IgD-negative memory B cell (primary cell): ENCODE measurements around the gene LRRC72. TPM values are rescaled to one million over a fixed set of nuclear protein-coding genes. Genes with fewer than 3 reads are reported as not detected.
"Not testable (repeated sequence)": the region's sequence is repeated elsewhere in the genome, so short reads cannot be mapped to it uniquely, and the experiment has no call there.

Experiments used
- H3K27ac Mint-ChIP-seq, 3 donors: one replicate each; pipeline ENCODE4 v1.8.0; 2020 to 2022; ENCODE audit warnings: mild to moderate bottlenecking in 3 of 3, mixed read lengths in 3 of 3, moderate library complexity in 1 of 3
- H3K27me3 Mint-ChIP-seq: one replicate; pipeline ENCODE4 v1.8.0; 2021; ENCODE audit warnings: mixed read lengths
- H3K36me3 Mint-ChIP-seq: one replicate; pipeline ENCODE4 v1.8.0; 2020; ENCODE audit warnings: mild to moderate bottlenecking, mixed read lengths
- H3K4me1 Mint-ChIP-seq, 3 donors: one replicate each; pipeline ENCODE4 v1.8.0; 2020 to 2022; ENCODE audit warnings: mixed read lengths in 3 of 3, mild to moderate bottlenecking in 1 of 3
- H3K4me3 Mint-ChIP-seq, 4 donors: one replicate each; pipeline ENCODE4 v1.8.0; 2020 to 2022; ENCODE audit warnings: mild to moderate bottlenecking in 4 of 4, mixed read lengths in 4 of 4, moderate library complexity in 3 of 4
- H3K9me3 Mint-ChIP-seq, 3 donors: one replicate each; pipeline ENCODE4 v1.8.0; 2020 to 2021; ENCODE audit warnings: mixed read lengths in 3 of 3, mild to moderate bottlenecking in 1 of 3
- polyA plus RNA-seq: library from polyadenylated mRNA; unstranded; fragments of 300-500 nt; fragmentation: Illumina TruSeq; gene quantifications from one replicate; pipeline ENCODE4 v1.2.3, GENCODE V29; 2021

The LRRC72 gene
- polyA plus RNA-seq, 1 donor from 2014 or later: not detected

DNA sequence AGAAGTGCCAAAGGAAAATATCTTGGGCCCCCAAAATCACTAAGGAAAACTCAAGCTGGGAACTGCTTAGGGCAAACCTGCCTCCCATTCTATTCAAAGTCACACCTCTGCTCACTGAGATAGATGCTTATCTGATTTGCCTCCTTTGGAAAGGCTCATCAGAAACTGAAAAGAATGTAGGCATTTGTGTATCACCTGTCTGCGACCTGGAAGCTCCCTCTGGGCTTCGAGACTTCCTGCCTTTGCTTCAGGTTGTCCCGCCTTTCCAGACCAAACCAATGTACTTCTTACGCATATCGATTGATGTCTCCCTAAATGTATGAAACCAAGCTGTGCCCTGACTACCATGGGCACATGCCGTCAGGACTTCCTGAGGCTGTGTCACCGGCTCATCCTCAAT, 14.5 kb upstream of the LRRC72 start:
- peaks cover 0 to 5% (median 2%) of the 10 kb centered on the region in 3 donors for H3K9me3 Mint-ChIP-seq
- no peak overlapping the region for H3K4me3 Mint-ChIP-seq
- H3K27ac Mint-ChIP-seq: no peak overlapping the region
- no peaks in the 10 kb centered on the region for H3K27me3 Mint-ChIP-seq
- H3K36me3 Mint-ChIP-seq: no peaks in the 10 kb centered on the region
- H3K4me1 Mint-ChIP-seq: no peaks in the 10 kb centered on the region

DNA sequence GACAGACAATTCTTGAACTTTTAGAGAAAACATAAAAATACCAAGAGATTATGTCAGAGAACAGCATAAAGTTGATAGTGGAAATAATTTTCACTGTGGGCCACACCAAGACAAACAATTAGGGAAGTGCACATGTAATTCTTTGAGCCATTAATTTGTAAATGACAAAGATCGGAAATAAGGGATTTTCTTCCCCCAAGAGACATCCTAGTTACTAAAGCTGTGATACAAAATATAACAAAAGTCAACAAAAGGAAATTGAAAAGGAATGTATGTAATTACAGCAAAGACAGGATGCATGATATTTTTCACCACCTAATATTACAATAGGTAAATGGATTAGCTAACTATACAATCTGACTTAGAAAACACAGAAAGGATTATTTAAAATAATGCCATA, 12.4 kb upstream of the LRRC72 start:
- no peaks in the 10 kb centered on the region for H3K27me3 Mint-ChIP-seq
- no peaks in the 10 kb centered on the region for H3K36me3 Mint-ChIP-seq
- no peaks in the 10 kb centered on the region for H3K9me3 Mint-ChIP-seq
- H3K4me3 Mint-ChIP-seq: no peak overlapping the region
- no peak overlapping the region for H3K27ac Mint-ChIP-seq
- no peaks in the 10 kb centered on the region for H3K4me1 Mint-ChIP-seq

DNA sequence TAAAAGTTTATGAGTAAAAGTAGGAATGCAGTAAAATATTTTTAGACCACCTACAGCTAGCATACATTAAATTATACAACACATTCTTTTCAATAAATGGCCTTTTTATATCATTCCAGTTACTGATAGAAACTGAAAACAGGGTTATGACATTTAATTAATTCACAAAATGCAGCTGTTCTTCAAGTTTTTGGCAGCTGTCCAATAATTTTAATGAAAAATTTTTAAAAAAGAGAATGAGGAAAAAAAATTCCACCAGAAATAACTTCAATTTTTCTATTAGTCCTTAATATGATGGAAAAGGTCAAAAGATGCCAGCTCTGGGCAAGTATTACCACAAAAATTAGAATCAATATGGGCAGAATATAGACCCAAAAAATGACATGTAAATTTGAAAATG, 11.9 kb upstream of the LRRC72 start:
- Mint-ChIP-seq H3K27ac (no peak overlapping the region), H3K9me3 (no peaks in the 10 kb centered on the region), H3K4me3 (no peak overlapping the region), H3K36me3 (no peaks in the 10 kb centered on the region), H3K27me3 (no peaks in the 10 kb centered on the region), H3K4me1 (no peaks in the 10 kb centered on the region)

DNA sequence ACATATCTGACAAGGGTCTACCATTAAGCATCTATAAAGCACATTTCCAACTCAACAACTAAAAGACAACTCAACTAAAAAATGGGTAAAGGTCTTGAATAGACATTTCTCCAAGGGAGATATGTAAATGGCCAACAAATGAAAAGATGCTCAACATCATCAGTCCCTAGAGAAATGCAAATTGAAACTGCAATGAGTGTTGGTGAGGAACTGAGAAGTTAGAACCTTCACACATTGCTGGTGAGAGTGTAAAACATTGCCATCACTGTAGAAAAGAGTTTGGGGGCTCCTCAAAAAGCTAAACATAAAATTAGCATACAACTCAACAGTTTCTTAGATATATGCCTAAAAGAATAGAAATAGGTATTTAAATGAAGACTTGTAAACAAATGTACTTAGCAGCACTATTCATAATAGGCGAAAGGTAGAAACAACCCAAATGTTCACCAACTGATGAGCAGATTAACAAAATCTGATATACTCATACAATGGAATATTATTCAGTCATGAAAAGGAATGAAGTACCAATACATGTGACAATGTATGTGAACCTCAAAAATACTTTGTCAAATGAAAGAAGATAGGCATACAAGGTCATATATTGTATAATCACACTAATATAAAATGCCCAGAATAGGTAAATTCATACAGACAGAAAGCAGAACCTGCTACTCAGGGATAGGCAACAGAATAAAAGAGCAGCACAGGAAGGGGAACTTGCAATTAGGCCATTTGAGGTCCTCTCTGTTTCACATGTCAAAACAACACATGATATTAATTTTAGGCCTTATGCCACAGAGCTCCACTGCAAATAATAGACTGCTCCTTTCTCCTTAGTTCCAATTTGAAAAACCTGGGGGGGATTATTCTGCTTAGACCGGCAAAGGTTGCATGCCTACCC, 10.6 kb upstream of the LRRC72 start:
- Mint-ChIP-seq H3K9me3 (peaks cover 0 to 3% (median 0%) of the 10 kb centered on the region in 3 donors), H3K4me3 (no peak overlapping the region), H3K36me3 (no peaks in the 10 kb centered on the region), H3K27ac (no peak overlapping the region), H3K27me3 (peaks cover under 1% of the 10 kb centered on the region), H3K4me1 (no peaks in the 10 kb centered on the region)

DNA sequence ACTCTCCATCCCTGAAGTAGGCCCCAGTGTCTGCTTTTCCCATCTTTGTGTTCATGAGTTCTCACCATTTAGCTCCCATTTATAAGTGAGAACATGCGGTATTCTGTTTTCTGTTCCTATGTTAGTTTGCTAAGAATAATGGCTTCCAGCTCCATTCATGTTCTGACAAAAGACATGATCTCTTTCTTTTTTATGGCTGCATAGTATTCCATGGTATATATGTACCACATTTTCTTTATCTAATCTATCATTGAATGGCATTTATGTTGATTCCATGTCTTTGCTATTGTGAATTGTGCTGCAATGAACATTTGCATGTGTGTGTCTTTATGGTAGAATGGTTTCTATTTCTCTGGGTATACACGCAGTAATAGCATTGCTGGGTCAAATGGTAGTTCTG, 6.6 kb upstream of the LRRC72 start:
- not testable (repeated sequence) for H3K27me3 Mint-ChIP-seq, H3K27ac Mint-ChIP-seq

DNA sequence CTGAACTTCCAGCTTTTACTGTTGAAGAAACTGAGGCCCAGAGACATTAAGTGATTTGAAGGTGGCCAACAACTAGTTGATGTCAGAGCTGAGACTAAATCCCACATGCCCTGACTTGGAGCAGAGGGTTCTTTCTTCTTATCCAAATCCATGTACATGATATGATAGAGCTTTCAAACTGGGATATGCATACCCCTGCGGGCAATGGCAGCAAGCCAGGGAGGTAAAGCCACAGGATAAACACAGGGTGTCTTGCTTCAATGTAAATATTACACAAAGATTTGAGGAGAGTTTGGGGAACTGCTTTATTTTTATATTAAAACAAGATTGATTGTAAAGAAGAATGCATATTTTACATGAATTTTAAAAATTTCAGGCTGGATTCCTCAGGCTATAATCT, 2.3 kb upstream of the LRRC72 start:
- Mint-ChIP-seq H3K4me1 (no peaks in the 10 kb centered on the region), H3K4me3 (no peak overlapping the region), H3K27me3 (peaks cover 11% of the 10 kb centered on the region), H3K36me3 (no peaks in the 10 kb centered on the region), H3K27ac (no peak overlapping the region), H3K9me3 (peaks cover 0 to 3% (median 2%) of the 10 kb centered on the region in 3 donors)

More for the DNA sequence above, 6.6 kb upstream of the LRRC72 start:
- not testable (repeated sequence) for H3K9me3 Mint-ChIP-seq, H3K4me3 Mint-ChIP-seq, H3K4me1 Mint-ChIP-seq, H3K36me3 Mint-ChIP-seq

DNA sequence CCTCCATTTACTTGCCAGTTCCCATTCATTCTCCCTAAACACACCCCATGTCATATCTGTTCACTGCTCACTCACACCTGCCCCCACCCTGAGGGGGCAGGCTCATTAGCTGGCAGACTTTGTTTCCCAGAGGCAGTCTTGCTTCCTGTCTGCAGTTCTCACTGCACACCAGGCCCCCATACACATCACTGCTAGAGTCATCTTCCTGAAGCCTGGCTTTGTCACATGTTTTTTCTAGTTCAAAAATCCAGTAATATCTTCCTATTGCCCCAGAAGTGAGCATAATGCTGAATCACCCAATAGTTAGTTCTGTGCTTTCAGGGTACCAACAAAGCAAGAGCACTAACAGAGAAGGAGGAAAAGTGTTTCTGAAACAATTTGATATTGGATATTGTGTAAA, 1.9 kb downstream of the LRRC72 start:
- Mint-ChIP-seq H3K36me3 (no peaks in the 10 kb centered on the region), H3K4me1 (peaks cover 0 to 3% (median 0%) of the 10 kb centered on the region in 3 donors), H3K27ac (peak overlapping the region in 1 of 3 donors; percentile 44), H3K4me3 (no peak overlapping the region), H3K27me3 (peaks cover 5% of the 10 kb centered on the region), H3K9me3 (no peaks in the 10 kb centered on the region)

DNA sequence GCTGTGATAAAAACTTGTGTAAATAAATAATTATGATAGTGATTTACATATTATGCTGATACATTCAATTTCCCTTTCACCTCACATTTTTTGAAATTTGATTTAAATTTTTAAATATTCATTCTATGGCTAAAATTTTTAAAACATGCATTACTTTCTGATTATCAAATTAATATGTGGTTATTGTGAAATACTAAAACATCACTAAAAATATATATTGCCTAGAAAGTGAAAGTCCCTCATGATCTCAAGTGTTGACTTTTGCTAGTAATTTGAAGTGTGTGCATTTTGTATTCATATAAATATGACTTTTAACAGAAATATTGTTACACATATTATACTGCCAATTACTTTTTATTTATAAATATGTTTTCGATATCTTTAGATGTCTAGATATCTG, 3.1 kb downstream of the LRRC72 start:
- Mint-ChIP-seq H3K4me3 (no peak overlapping the region), H3K9me3 (no peaks in the 10 kb centered on the region), H3K4me1 (peaks cover 0 to 3% (median 0%) of the 10 kb centered on the region in 3 donors), H3K27me3 (peaks cover 4% of the 10 kb centered on the region), H3K36me3 (no peaks in the 10 kb centered on the region), H3K27ac (no peak overlapping the region)

DNA sequence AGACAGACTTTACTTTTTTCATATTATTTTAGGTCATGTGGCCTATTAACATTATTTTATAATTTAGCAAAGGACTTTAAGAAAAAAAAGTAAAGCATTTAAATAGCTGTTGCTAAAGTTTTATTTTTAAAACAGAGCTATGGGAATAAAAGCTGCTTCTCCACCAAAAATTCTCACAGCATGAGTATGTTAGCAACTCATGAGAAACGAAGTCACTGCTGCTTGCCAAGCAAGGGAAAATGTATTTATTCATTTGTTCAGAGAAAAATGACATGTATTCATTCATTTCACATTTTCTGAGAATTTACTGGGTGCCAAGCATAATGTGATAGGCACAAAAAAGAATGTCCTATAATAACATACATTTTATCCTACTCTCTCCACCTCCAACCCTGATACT, 5.1 kb downstream of the LRRC72 start:
- Mint-ChIP-seq H3K27me3 (no peaks in the 10 kb centered on the region), H3K4me3 (no peak overlapping the region), H3K9me3 (no peaks in the 10 kb centered on the region), H3K27ac (no peak overlapping the region), H3K4me1 (peaks cover 0 to 3% (median 0%) of the 10 kb centered on the region in 3 donors), H3K36me3 (no peaks in the 10 kb centered on the region)

DNA sequence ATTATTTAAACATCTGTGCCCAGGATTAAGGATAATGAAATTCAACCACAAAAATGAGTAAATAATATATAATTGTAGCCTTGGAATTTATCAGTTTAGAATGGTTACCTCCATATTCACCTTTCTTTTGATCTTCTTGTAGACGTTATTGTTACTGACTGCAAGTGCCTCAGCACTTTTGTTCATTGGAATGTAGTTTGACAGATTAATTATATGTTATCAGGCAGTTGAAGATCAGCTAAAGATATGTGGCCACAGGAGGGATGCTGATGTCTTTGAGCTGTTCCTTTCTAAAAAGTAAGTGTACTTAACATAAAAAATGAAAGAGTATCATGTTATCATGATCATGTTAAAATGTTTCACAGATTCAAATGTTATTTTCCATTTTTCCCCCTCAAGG, 5.6 kb downstream of the LRRC72 start:
- Mint-ChIP-seq H3K36me3 (no peaks in the 10 kb centered on the region), H3K9me3 (no peaks in the 10 kb centered on the region), H3K27ac (no peak overlapping the region), H3K4me1 (peaks cover 0 to 3% (median 0%) of the 10 kb centered on the region in 3 donors), H3K27me3 (no peaks in the 10 kb centered on the region), H3K4me3 (no peak overlapping the region)

DNA sequence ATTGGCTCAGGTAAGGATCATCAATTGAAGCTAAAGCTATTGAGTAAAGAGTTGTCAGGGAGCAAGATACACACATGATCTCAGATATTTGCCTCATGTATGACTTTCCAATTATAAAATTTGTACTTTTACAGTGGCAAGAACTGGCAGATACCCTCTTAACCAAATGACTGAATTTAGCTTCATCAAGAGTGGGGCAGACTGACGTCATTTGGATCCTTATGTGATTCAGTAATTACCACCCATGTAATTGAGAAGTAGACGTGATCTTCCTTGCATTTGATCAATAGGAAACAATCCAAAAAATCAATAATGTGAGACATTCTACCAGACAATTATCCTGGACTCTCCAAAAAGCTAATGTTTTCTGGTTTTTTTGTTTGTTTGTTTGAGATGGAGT, 8.9 kb downstream of the LRRC72 start:
- Mint-ChIP-seq H3K27me3 (no peaks in the 10 kb centered on the region), H3K4me3 (no peak overlapping the region), H3K36me3 (no peaks in the 10 kb centered on the region)

DNA sequence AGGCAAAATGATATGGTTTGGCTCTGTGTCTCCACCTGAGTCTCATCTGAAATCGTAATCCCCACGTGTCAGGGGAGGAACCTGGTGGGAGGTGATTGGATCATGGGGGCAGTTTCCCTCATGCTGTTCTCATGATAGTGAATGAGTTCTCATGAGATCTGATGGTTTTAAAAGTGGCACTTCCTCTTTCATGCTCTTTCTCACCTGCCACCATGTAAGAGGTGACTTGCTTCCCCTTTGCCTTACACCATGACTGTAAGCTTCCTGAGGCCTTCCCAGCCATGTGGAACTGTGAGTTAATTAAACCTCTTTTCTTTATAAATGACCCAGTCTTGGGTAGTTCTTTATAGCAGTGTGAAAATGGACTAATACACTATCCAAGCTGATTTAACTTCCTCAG, 13.9 kb downstream of the LRRC72 start:
- not testable (repeated sequence) for H3K36me3 Mint-ChIP-seq, H3K27ac Mint-ChIP-seq, H3K4me3 Mint-ChIP-seq, H3K4me1 Mint-ChIP-seq, H3K27me3 Mint-ChIP-seq
- peaks cover 3 to 12% (median 3%) of the 10 kb centered on the region in 3 donors for H3K9me3 Mint-ChIP-seq

More for the DNA sequence above, 8.9 kb downstream of the LRRC72 start:
- no peak overlapping the region for H3K27ac Mint-ChIP-seq
- peaks cover 3 to 8% (median 3%) of the 10 kb centered on the region in 3 donors for H3K9me3 Mint-ChIP-seq
- H3K4me1 Mint-ChIP-seq: peaks cover 0 to 3% (median 0%) of the 10 kb centered on the region in 3 donors

DNA sequence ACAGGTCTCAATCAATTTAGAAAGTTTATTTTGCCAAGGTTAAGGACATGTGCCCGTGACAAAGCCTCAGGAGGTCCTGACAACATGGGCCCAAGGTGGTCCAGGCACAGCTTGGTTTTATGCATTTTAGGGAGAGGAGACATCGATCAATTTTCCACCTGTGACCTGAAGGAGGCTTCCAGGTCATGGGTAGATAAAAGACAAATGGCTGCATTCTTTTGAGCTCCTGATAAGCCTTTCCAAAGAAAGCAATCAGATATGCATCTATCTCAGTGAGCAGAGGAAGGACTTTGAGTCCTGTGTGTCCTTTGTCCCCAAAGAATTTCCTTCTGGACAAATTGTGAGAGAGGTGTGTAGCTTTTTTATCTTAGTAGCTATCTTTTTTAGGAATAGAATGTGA, 15.8 kb downstream of the LRRC72 start:
- Mint-ChIP-seq H3K9me3 (peaks cover 3 to 12% (median 3%) of the 10 kb centered on the region in 3 donors), H3K4me3 (no peak overlapping the region), H3K27ac (no peak overlapping the region), H3K36me3 (no peaks in the 10 kb centered on the region), H3K4me1 (no peaks in the 10 kb centered on the region), H3K27me3 (peaks cover 3% of the 10 kb centered on the region)

DNA sequence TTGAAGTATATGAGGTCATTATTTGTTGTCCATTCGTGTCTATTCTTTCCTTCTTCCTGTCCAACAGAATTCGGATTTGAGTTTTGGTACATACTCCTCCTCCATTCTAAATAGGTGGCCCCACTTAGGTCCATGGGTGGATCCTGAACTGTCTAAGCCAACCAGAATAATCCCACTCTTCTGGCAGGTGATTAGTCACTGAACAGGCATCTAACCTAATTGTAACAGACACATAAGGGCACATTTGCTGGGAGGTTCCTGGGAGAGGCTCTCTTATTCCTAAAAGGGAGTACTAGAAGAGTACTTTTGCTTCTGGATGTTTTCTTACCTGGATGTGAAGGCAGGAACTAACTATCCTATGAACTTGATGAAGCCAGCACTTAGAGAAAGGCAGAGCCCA, 16.8 kb downstream of the LRRC72 start:
- Mint-ChIP-seq H3K36me3 (no peaks in the 10 kb centered on the region), H3K4me1 (no peaks in the 10 kb centered on the region), H3K9me3 (peaks cover 3 to 12% (median 3%) of the 10 kb centered on the region in 3 donors), H3K4me3 (no peak overlapping the region), H3K27ac (no peak overlapping the region), H3K27me3 (peaks cover 3% of the 10 kb centered on the region)

DNA sequence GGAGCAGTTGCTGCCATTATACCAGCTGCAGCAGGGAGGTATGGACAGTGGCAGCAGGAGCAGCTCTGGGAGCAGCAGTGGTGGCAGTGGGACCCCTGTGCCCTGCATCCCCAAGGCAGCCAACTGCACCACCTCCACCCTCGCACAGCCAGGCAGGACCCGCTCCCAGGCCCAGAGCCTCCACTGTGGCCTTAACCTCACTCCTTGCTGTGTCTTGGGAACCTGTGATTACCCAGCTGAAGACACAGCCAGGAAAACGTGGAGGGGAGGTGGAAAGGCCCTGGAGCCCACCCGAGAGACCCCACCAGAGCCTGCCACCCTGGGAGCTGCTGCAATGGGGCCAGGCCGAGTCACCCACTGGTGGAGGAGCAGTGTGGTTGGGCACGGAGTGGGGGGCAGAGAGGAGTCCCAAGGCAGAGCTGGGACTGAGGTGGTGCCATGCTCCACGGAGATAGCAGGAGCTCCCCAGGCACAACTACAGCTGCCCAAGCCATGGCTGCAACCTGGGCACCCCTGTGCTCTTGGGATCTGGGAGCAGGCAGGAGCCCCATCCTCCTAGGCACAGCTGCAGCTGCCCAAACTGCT, 20.4 kb downstream of the LRRC72 start:
- Mint-ChIP-seq H3K27ac (no peak overlapping the region), H3K27me3 (peaks cover 3% of the 10 kb centered on the region), H3K4me1 (no peaks in the 10 kb centered on the region), H3K9me3 (no peaks in the 10 kb centered on the region), H3K36me3 (no peaks in the 10 kb centered on the region), H3K4me3 (no peak overlapping the region)

DNA sequence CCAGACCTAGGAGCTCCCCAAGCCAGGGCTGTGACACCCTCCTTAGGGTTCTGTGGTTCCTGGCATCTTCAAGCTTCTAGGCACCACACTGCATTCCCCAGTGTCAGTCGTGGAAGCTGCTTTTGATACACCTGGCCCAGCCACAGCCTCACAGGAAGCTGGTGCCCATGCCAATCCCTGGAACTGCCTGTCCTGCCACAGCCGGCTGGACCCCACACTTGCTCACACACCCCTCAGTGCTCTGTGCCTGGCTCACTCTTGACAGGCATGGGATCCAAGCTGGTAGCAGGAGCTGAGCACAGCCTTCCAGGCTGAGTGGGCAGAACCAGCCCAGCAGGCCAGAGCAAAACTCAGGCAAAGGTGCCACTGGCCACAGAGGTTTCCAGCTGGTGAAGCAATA, 21.8 kb downstream of the LRRC72 start:
- no peak overlapping the region for H3K27ac Mint-ChIP-seq
- no peaks in the 10 kb centered on the region for H3K36me3 Mint-ChIP-seq
- H3K27me3 Mint-ChIP-seq: peaks cover 3% of the 10 kb centered on the region
- no peak overlapping the region for H3K4me3 Mint-ChIP-seq
- H3K9me3 Mint-ChIP-seq: no peaks in the 10 kb centered on the region
- no peaks in the 10 kb centered on the region for H3K4me1 Mint-ChIP-seq
